Adrenal gland (tissue), 12 donors: ENCODE data around the gene UGT8. TPM values are rescaled to one million over a fixed set of nuclear protein-coding genes. Genes with fewer than 3 reads are reported as not detected.

ENCODE experiments used
- DNase-seq, 7 donors: peaks; one replicate each; pipeline ENCODE4 v3.0.0-alpha.2; 2019 to 2020
- H3K27ac ChIP-seq, 5 donors: fragments of 200-600 bp; sonication (generic) in 4 of 5; 1 replicate in 3 of 5; 2 replicates in 2 of 5; pipeline versions ENCODE4 v1.5.1 to v1.8.0; 2016 to 2020; ENCODE audit warnings: mild to moderate bottlenecking in 1 of 5
- H3K27me3 ChIP-seq: fragments of 200-600 bp; 2 replicates; pipeline ENCODE4 v1.8.0; 2021
- H3K36me3 ChIP-seq, 2 donors: fragments of 200-600 bp; replicated peaks in 1 of 2; 1 replicate in 1 of 2; 2 replicates in 1 of 2; pipeline versions ENCODE4 v1.5.1 to v1.8.0; 2018 to 2022
- H3K4me1 ChIP-seq, 2 donors: fragments of 200-600 bp; replicated peaks in 1 of 2; 1 replicate in 1 of 2; 2 replicates in 1 of 2; pipeline versions ENCODE4 v1.5.1 to v1.8.0; 2018 to 2021
- H3K4me3 ChIP-seq, 4 donors: fragments of 200-600 bp; sonication (generic) in 3 of 4; one replicate each; pipeline ENCODE4 v1.5.1; 2016 to 2018
- H3K9me3 ChIP-seq, 3 donors: fragments of 200-600 bp; sonication (generic) in 1 of 3; replicated peaks in 1 of 3; 1 replicate in 2 of 3; 2 replicates in 1 of 3; pipeline versions ENCODE4 v1.5.1 to v1.8.0; 2016 to 2021
- POLR2A ChIP-seq, 2 donors: fragments of 450-650 bp; IDR thresholded peaks; one replicate each; pipeline ENCODE4 v1.6.1; 2017; ENCODE audit warnings: antibody characterized with exemption in 2 of 2, mild to moderate bottlenecking in 2 of 2, moderate library complexity in 1 of 2
- WGBS, 4 donors: extraction: QIAGEN DNeasy Blood & Tissue Kit in 2 of 4; methylation state at CpG; one replicate each; pipeline versions ENCODE4 v1.1.5 to v1.1.7; 2013 to 2017; 5-methylcytosine and 5-hydroxymethylcytosine counted together
- intact Hi-C, 2 donors: fragments of 100-400 bp; cut with DNase I; formaldehyde crosslinking; loops; one replicate each; pipeline versions ENCODE4 v1.14.1 to v1.15.0; 2022 to 2023
- microRNA counts, 2 donors: library from miRNA; unstranded; fragments of <30 nt; microRNA quantifications; one replicate each; lab custom pipeline; 2016
- microRNA-seq, 3 donors: library from miRNA; unstranded; fragments of <30 nt; microRNA quantifications; one replicate each; pipeline ENCODE4, GENCODE V29; 2017 to 2020
- polyA plus RNA-seq, 3 donors: library from polyadenylated mRNA; stranded (reverse); fragments of 200-250 nt in 2 of 3; fragments of 350-450 nt in 1 of 3; fragmentation: Illumina TruSeq in 1 of 3; extraction: RNeasy Lipid Tissue Mini Kit (QIAGEN cat#74804) in 1 of 3; gene quantifications; one replicate each; pipeline ENCODE4 v1.2.3, GENCODE V29; 2013 to 2014
- small RNA-seq, 2 donors: library from RNA; depleted of rRNA; stranded (forward); fragments of <200 nt; gene quantifications; one replicate each; pipeline ENCODE3, GENCODE V24; 2016
- total RNA-seq, 9 donors: library from RNA; depleted of rRNA in 4 of 9; stranded (reverse); fragments of >200 nt in 4 of 9; fragments of 120-200 nt in 1 of 9; fragmentation: NEBNext Ultra II Directional in 1 of 9; extraction: Animal tissue kit (Norgen Biotek cat#: 25700) in 1 of 9; gene quantifications; one replicate each; pipeline versions ENCODE4 v1.1.0 to v1.2.4, GENCODE V29; 2013 to 2023
- TF ChIP-seq, protein P1 (sequence below), 6 experiments: fragments of 450-650 bp in 4 of 6; fragments of 200-600 bp in 2 of 6; sonication (generic) in 1 of 6; IDR thresholded peaks; 1 replicate in 5 of 6; 2 replicates in 1 of 6; pipeline versions ENCODE4 v1.5.1 to v1.8.0; 2016 to 2021; ENCODE audit warnings: antibody characterized with exemption in 6 of 6, mild to moderate bottlenecking in 2 of 6, moderate library complexity in 1 of 6
- donor health status: healthy with polysubstance abuse.
- donor health status: Bipolar disorder and iron deficiency.
- donor health status: DM: yes; HTN: yes; CAD: no.
- donor health status: DM: no; HTN: no; CAD: no.
- donor health status: DM: no; HTN: no; CAD: no.
- donor health status: DM: yes; HTN: yes; CAD: no.

UGT8 gene
- total and polyA plus RNA-seq, 12 donors: 0.08 to 0.78 (median 0.28) TPM; not detected in 5

DNA sequence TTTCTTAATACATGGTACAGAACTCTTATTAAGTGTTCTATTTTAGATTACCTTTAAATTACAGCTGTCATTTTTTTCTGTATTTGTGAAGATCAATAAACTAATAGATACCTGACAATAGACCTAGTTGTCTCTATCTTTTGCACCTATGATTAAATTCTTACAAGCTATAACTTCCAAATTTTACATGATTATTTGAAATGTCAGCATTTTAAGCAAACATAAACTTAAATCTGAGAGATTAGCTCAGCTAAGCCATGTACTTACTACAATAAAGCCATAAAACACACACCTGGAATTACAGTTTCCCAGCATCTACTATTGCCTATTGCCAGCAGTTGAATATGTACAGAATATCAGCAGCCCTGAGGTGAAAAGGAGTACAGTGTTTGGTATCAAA is 118.8 kb downstream of the UGT8 start:
- no peak overlapping the region for H3K4me3 ChIP-seq
- TF ChIP-seq POLR2A (IDR thresholded peaks at IDR 0.05): no peak
- TF ChIP-seq, protein P1, sequence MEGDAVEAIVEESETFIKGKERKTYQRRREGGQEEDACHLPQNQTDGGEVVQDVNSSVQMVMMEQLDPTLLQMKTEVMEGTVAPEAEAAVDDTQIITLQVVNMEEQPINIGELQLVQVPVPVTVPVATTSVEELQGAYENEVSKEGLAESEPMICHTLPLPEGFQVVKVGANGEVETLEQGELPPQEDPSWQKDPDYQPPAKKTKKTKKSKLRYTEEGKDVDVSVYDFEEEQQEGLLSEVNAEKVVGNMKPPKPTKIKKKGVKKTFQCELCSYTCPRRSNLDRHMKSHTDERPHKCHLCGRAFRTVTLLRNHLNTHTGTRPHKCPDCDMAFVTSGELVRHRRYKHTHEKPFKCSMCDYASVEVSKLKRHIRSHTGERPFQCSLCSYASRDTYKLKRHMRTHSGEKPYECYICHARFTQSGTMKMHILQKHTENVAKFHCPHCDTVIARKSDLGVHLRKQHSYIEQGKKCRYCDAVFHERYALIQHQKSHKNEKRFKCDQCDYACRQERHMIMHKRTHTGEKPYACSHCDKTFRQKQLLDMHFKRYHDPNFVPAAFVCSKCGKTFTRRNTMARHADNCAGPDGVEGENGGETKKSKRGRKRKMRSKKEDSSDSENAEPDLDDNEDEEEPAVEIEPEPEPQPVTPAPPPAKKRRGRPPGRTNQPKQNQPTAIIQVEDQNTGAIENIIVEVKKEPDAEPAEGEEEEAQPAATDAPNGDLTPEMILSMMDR (IDR thresholded peaks at IDR 0.05): no peak
- no peaks in the 10 kb centered on the region for H3K36me3 ChIP-seq
- DNase-seq: no peak
- no peaks in the 10 kb centered on the region for H3K4me1 ChIP-seq
- no peaks in the 10 kb centered on the region for H3K9me3 ChIP-seq
- intact Hi-C loops: no loop called here
- H3K27me3 ChIP-seq: no peaks in the 10 kb centered on the region
- H3K27ac ChIP-seq: no peak overlapping the region

DNA sequence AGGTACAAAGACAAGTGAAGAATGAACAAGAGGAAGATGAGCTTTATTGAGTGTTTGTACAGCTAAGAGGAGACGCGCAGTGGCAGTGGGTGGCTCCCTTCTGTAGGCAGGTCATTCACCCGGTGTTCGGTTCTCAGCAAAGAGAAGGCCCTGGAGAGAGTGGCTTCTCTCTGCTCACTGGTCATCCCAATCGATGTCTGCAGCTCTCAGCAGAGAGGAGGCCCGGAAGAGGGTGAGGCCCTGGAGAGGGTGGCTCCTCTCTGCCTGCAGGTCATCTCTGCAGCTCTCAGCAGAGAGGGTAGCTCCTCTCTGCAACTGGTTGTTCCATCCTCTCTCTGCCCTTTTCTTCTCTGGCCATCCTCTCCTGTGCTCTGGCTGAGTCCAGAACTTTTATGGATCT is 126.5 kb downstream of the UGT8 start:
- no peak overlapping the region for H3K4me3 ChIP-seq
- no peaks in the 10 kb centered on the region for H3K27me3 ChIP-seq
- H3K9me3 ChIP-seq: no peaks in the 10 kb centered on the region
- no peaks in the 10 kb centered on the region for H3K36me3 ChIP-seq
- WGBS, 4 donors: 56 to 68% (median 63%) methylated on average over 6 of the region's 6 CpGs
- H3K27ac ChIP-seq: no peak overlapping the region
- H3K4me1 ChIP-seq: no peaks in the 10 kb centered on the region
- no peak for DNase-seq
- TF ChIP-seq, protein P1 (IDR thresholded peaks at IDR 0.05): no peak
- no peak for TF ChIP-seq POLR2A (IDR thresholded peaks at IDR 0.05)
- intact Hi-C loops: no loop called here

DNA sequence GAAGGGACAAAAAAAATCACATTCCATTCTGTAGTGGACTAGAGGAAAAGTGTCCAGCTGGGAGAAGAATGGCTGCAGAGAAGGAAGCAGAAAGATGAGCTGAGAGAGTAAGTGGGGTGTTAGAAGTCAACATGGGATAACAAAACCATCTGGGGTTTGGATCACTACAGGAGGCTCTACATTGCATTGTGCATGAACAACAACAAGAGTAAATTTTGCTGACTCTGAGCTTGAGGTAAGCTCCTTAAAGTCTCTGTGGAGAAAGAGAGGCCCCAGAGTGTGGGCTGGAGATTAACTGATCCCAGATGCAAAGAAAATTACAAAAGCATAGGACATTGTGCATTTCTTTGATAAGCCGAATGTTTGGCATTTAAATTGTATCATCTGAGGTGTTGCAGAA is 128.9 kb downstream of the UGT8 start:
- 0% methylated on average over 1 of the region's 1 CpG for WGBS, 4 donors
- TF ChIP-seq POLR2A (IDR thresholded peaks at IDR 0.05): no peak
- TF ChIP-seq, protein P1 (IDR thresholded peaks at IDR 0.05): no peak

More for the DNA sequence above, 128.9 kb downstream of the UGT8 start:
- Histone ChIP-seq H3K27ac (no peak overlapping the region), H3K27me3 (no peaks in the 10 kb centered on the region), H3K9me3 (no peaks in the 10 kb centered on the region), H3K36me3 (no peaks in the 10 kb centered on the region), H3K4me1 (no peaks in the 10 kb centered on the region), H3K4me3 (no peak overlapping the region)
- intact Hi-C loops: no loop called here
- no peak for DNase-seq

MicroRNA genes within 50 kb of the gene (microRNA counts, 767-probe panel; counts per million panel counts)
- 0 counts per million in 2 donors for microRNA hsa-miR-577 (lab: Ali Mortazavi, UCI)

Small RNAs within 50 kb of the gene (microRNA-seq; reads per million reads assigned to microRNA genes)
- gene MIR577: 0 to 0.45 (median 0.38) reads per million in 3 donors

Small RNAs within 50 kb of the gene (small RNA-seq; reads per million reads assigned to genes)
- 0 to 0.47 reads per million in 2 donors for gene MIR577
